ENCODE data around the gene SUMO3. TPM values are rescaled to one million over a fixed set of nuclear protein-coding genes. Genes with fewer than 3 reads are reported as not detected.

SUMO3 gene
- total and polyA plus RNA-seq, 2 of the 8 experiments (the other 6 are each of a cell fraction or from before 2014, with no cell fraction given), result 96.8 to 101 TPM

GRCh38 chr21:44801468-44802395, 16.1 kb downstream of the SUMO3 start, which contains the start of gene UBE2G2 (continued):
- TF ChIP-seq RBBP5 (IDR thresholded peaks at IDR 0.05; ENCODE audit: borderline replicate concordance, low read depth, low read length) (0 out of 2 replicates have a peak, but pooled peaks have one; percentile 2), SP4 (IDR thresholded peaks at IDR 0.05; ENCODE audit: low read length) (0 out of 2 replicates have a peak, but pooled peaks have one; percentile 16), SRF (IDR thresholded peaks at IDR 0.05; ENCODE audit: low read depth, low read length) (no peak), ASH2L (IDR thresholded peaks at IDR 0.05; ENCODE audit: low read length) (peak; percentile 42), TAF1 (IDR thresholded peaks at IDR 0.05; ENCODE audit: low read depth, low read length) (peak; percentile 72), TEAD4 (IDR thresholded peaks at IDR 0.05; ENCODE audit: low read depth, low read length) (no peak), RXRA (IDR thresholded peaks at IDR 0.05; ENCODE audit: insufficient read depth, low read depth, low read length) (no peak), CBX8 (IDR thresholded peaks at IDR 0.05; ENCODE audit: borderline replicate concordance, low read depth, low read length) (no peak), CTBP2 (IDR thresholded peaks at IDR 0.05; ENCODE audit: borderline replicate concordance, insufficient read depth, insufficient read length, low read length) (no peak), BCL11A (IDR thresholded peaks at IDR 0.05; ENCODE audit: low read depth in 2 of 2, low read length in 2 of 2) (no peak), ATF2 (IDR thresholded peaks at IDR 0.05; ENCODE audit: low read length) (no peak), JUN (IDR thresholded peaks at IDR 0.05; ENCODE audit: low read depth, low read length) (no peak), GTF2F1 (IDR thresholded peaks at IDR 0.05; ENCODE audit: borderline replicate concordance, low read depth, low read length) (no peak), CTCF (IDR thresholded peaks at IDR 0.05; ENCODE audit: control extremely low read depth in 1 of 3, insufficient read depth in 1 of 3, low read depth in 1 of 3, low read length in 3 of 3) (no peak), SIRT6 (IDR thresholded peaks at IDR 0.05; ENCODE audit: low read length) (no peak), RNF2 (IDR thresholded peaks at IDR 0.05; ENCODE audit: borderline replicate concordance, low read depth, low read length, missing control alignments, poor library complexity, severe bottlenecking) (no peak), BRCA1 (IDR thresholded peaks at IDR 0.05; ENCODE audit: low read depth, low read length) (no peak), CHD2 (IDR thresholded peaks at IDR 0.05; ENCODE audit: low read length) (peak; percentile 77), TAF7 (optimal IDR thresholded peaks at IDR 0.05; ENCODE audit: borderline replicate concordance, low read depth, low read length) (no peak)
